GM12878 (cell line): ENCODE measurements around the gene HOXD12.

Experiments used
- ZBED1 ChIP-seq: IDR thresholded peaks from 2 replicates; pipeline ENCODE4 v1.6.1; 2016; ENCODE audit warnings: borderline replicate concordance
- TF ChIP-seq, protein P1 (sequence below), 3 experiments: IDR thresholded peaks in 2 of 3; conservative IDR thresholded peaks in 1 of 3; 2 replicates each; pipeline ENCODE4 v1.5.1; 2011; ENCODE audit warnings: low read depth in 3 of 3, low read length in 3 of 3, mild to moderate bottlenecking in 3 of 3, control low read depth in 2 of 3, moderate library complexity in 2 of 3, inconsistent platforms in 1 of 3, mixed read lengths in 1 of 3; ENCODE audit not compliant: control insufficient read depth in 2 of 3, insufficient read depth in 1 of 3; ENCODE audit errors: extremely low read depth in 1 of 3

DNA sequence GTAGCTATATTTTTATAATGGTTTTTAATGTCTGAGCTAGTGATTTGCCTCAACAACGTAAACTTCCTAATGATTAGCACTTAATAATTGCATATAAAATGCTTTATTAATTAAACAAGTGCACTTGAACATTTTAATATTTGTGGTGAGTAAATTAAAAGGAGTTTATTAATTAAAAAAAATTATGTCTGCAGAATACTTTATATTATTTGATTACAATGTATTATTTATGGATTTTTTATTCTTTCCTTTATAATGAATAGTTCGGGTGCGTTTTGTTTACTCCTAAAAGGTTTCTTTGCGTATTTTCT, 32.2 kb downstream of the HOXD12 start:
- no peak for TF ChIP-seq ZBED1
- TF ChIP-seq, protein P1, sequence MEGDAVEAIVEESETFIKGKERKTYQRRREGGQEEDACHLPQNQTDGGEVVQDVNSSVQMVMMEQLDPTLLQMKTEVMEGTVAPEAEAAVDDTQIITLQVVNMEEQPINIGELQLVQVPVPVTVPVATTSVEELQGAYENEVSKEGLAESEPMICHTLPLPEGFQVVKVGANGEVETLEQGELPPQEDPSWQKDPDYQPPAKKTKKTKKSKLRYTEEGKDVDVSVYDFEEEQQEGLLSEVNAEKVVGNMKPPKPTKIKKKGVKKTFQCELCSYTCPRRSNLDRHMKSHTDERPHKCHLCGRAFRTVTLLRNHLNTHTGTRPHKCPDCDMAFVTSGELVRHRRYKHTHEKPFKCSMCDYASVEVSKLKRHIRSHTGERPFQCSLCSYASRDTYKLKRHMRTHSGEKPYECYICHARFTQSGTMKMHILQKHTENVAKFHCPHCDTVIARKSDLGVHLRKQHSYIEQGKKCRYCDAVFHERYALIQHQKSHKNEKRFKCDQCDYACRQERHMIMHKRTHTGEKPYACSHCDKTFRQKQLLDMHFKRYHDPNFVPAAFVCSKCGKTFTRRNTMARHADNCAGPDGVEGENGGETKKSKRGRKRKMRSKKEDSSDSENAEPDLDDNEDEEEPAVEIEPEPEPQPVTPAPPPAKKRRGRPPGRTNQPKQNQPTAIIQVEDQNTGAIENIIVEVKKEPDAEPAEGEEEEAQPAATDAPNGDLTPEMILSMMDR (IDR thresholded peaks at IDR 0.05 in 2 of 3, conservative IDR thresholded peaks at IDR 0.05 in 1 of 3; ENCODE audit: control insufficient read depth in 2 of 3, extremely low read depth in 1 of 3, insufficient read depth in 1 of 3, low read depth in 3 of 3, low read length in 3 of 3), result no peak
